COR-L47 (cell line): Measurements from ENCODE around the gene PATJ.
"Not testable (repeated sequence)": the region's sequence is repeated elsewhere in the genome, so short reads cannot be mapped to it uniquely, and the experiment has no call there.

Experiments
- DNase-seq: peaks from one replicate; lab custom pipeline; 2025; lab: John Stamatoyannopoulos, UW

Gene PATJ

GRCh38 chr1:61828805-61829204 is 86.5 kb downstream of the PATJ start:
- DNase-seq, result no peak

- no peak for DNase-seq
Measured at GRCh38 chr1:61836649-61837048, 94.4 kb downstream of the PATJ start.

- not testable (repeated sequence) for DNase-seq
Measured at GRCh38 chr1:61837607-61838006, 95.3 kb downstream of the PATJ start.

GRCh38 chr1:61839679-61840078 is 97.4 kb downstream of the PATJ start:
- DNase-seq, result no peak

- DNase-seq, result no peak
Measured at GRCh38 chr1:61842036-61842435, 99.8 kb downstream of the PATJ start.

- DNase-seq, result no peak
Measured at GRCh38 chr1:61842863-61843514, 100.7 kb downstream of the PATJ start.

- no peak for DNase-seq
Measured at GRCh38 chr1:61844006-61844405, 101.7 kb downstream of the PATJ start.

GRCh38 chr1:61844664-61845063 is 102.4 kb downstream of the PATJ start:
- not testable (repeated sequence) for DNase-seq

- DNase-seq, result no peak
Measured at GRCh38 chr1:61851235-61851634, 109.0 kb downstream of the PATJ start.

GRCh38 chr1:61851849-61852669 is 109.8 kb downstream of the PATJ start:
- peak; percentile 50 for DNase-seq

- DNase-seq, result no peak
Measured at GRCh38 chr1:61852670-61853015, 110.4 kb downstream of the PATJ start.

- DNase-seq, result no peak
Measured at GRCh38 chr1:61853583-61853982, 111.3 kb downstream of the PATJ start.

- DNase-seq, result no peak
Measured at GRCh38 chr1:61864489-61864888, 122.2 kb downstream of the PATJ start.

GRCh38 chr1:61865646-61866220 is 123.5 kb downstream of the PATJ start:
- DNase-seq, result no peak

GRCh38 chr1:61869691-61870109 is 127.4 kb downstream of the PATJ start:
- no peak for DNase-seq

GRCh38 chr1:61872206-61872605 is 129.9 kb downstream of the PATJ start:
- DNase-seq, result no peak

- DNase-seq, result no peak
Measured at GRCh38 chr1:61873581-61873980, 131.3 kb downstream of the PATJ start.

- no peak for DNase-seq
Measured at GRCh38 chr1:61873994-61874393, 131.7 kb downstream of the PATJ start.

GRCh38 chr1:61875198-61875597 is 132.9 kb downstream of the PATJ start:
- no peak for DNase-seq

GRCh38 chr1:61879887-61880474 is 137.7 kb downstream of the PATJ start:
- DNase-seq, result not testable (repeated sequence)

- peak; percentile 33 for DNase-seq
Measured at GRCh38 chr1:61887076-61887867, 145.0 kb downstream of the PATJ start.
